GM20000 (cell line): ENCODE data around the gene TNIP1.

Experiments
- DNase-seq: peaks from one replicate; pipeline ENCODE4 v3.0.0; 2012; ENCODE audit warnings: low spot score
- CTCF ChIP-seq: IDR thresholded peaks from 2 replicates; pipeline ENCODE4 v1.5.1; 2012; ENCODE audit warnings: mild to moderate bottlenecking, control low read depth; ENCODE audit errors: extremely low read depth, missing control alignments

Gene TNIP1

DNA sequence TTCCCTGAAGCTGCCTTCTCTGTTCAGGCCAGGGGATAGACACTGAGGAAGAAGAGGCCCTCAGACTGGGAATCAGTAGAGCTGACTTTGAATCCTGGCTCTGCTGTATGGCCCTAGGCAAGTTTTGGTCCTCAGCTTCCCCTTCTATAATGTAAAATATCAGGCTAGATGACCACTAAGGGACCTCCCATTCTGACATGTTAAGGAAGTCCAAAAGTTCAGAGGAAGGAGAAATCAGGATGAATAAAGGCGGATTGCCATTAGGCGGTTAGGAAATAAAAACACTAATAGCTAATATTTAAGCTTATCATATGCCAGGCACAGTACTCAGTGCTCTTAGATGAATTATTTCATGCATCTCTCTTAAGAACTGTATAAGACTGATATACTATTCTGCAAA, 8.9 kb upstream of the TNIP1 start:
- TF ChIP-seq CTCF, result no peak
- no peak for DNase-seq

DNA sequence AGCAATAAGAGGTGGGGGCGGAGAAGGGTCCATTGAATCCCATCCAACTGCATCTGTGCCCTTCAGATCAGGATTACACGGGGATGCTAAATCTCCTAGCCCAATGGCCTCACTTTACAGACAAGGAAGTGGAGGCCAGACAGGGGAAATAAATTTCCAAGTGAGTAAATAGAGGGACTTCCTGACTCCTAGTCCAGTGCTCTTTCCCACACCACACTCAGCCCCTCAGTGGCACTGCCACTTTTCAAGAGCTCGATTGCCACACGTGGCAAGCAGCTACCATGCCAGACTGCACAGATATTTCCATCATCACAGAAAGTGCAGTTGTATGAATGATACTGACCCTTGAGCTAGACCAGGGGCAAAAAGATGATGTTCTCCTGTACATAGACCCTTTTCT, 8.2 kb upstream of the TNIP1 start:
- no peak for TF ChIP-seq CTCF

DNA sequence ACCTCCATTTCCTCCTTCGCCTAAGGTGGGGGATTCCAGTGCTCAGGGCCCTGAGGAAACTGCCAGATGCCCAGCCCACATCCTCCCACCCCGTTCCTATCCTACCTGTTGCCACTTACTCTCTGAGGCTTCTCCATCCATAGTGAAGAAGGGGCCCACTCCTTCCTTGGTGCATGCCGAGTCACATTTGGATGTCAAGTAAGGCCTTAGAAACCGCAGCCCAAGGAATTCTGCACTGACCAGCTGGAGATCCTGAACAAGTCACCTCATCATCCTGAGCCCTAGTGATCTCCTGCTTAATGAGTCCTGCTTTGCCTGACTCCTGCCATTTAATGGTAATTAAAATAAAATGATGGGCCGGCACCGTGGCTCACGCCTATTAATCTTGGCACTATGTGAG, 6.7 kb upstream of the TNIP1 start:
- DNase-seq, result no peak
- no peak for TF ChIP-seq CTCF

More for the DNA sequence above, 8.2 kb upstream of the TNIP1 start:
- no peak for DNase-seq

GRCh38 chr5:151086905-151087360, 6.1 kb upstream of the TNIP1 start:
- DNase-seq, result peak; percentile 77

DNA sequence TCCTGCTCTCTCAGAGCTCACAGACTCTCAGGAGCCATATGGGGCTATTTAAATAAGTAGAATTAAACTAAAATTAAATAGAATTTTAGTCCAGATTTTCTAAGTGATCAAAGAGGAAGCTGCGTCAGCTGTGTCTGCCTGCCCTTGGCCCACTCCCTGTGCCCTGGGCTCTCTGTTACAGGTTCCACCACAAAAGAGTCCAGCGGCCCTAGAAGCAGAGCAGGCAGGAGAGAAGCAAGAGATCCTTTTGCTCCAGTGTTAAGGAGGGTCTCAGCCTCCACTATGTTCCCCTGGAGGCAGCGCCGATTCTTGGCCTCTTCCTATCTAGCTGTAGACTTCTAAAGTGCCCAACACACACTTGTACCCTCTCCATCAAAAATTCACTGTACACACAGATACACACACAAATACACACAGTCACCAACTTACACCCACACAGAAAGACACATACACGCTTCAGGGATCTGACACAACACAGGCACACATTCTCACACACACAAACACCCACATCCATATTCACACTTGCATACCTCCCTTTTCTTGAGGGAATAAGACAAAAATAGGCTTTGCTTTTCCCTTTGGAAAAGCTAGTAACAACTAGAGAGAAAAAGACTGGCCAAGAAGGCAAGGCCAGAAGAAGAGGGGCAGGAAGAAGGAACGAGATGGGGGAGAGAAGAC, 5.5 kb upstream of the TNIP1 start:
- DNase-seq, result no peak
- no peak for TF ChIP-seq CTCF

More at GRCh38 chr5:151086905-151087360, 6.1 kb upstream of the TNIP1 start:
- no peak for TF ChIP-seq CTCF

- peak; percentile 47 for DNase-seq
- TF ChIP-seq CTCF, result no peak
These were observed 4.7 kb upstream of the TNIP1 start for GRCh38 chr5:151085517-151086041.

DNA sequence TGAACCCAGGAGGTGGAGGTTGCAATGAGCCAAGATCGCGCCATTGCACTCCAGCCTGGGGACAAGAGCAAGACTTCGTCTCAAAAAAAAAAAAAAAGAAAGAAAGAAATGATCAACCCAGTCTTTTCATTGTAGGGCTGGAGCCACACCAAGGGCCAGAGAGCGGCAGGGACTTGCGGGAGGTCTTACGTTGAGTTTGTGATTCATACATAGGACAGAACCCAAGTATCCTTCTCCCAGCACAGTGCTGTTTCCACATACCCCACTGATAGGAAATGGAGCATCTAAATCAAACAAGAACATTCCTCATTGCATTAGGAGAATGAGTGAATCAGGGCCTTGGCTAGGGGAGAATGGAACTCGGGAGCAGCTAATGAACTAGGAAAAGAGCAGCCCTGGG, 3.5 kb upstream of the TNIP1 start:
- no peak for TF ChIP-seq CTCF
- DNase-seq, result no peak
